Colonic mucosa (tissue), 4 donors: ENCODE data around the gene TNFRSF6B. TPM values are rescaled to one million over a fixed set of nuclear protein-coding genes. Genes with fewer than 3 reads are reported as not detected.

Experiments
- DNase-seq: peaks from one replicate; pipeline ENCODE4 v3.0.0-alpha.2; 2020
- H3K27ac ChIP-seq: fragments of 200-600 bp; one replicate; pipeline ENCODE4 v1.8.0; 2021
- H3K27me3 ChIP-seq: fragments of 200-600 bp; one replicate; pipeline ENCODE4 v1.8.0; 2021
- H3K36me3 ChIP-seq: fragments of 200-600 bp; one replicate; pipeline ENCODE4 v1.8.0; 2021
- H3K4me1 ChIP-seq: fragments of 200-600 bp; one replicate; pipeline ENCODE4 v1.8.0; 2021; ENCODE audit warnings: mild to moderate bottlenecking
- H3K4me3 ChIP-seq: fragments of 200-600 bp; one replicate; pipeline ENCODE4 v1.8.0; 2021
- H3K9ac ChIP-seq, 2 donors: one replicate each; pipeline ENCODE4 v1.7.0; 2013; ENCODE audit warnings: control low read depth in 2 of 2, low read depth in 2 of 2, low read length in 2 of 2
- H3K9me3 ChIP-seq: fragments of 200-600 bp; one replicate; pipeline ENCODE4 v1.8.0; 2021
- CTCF ChIP-seq: fragments of 200-600 bp; IDR thresholded peaks from one replicate; pipeline ENCODE4 v1.8.0; 2022; ENCODE audit warnings: antibody characterized with exemption, mild to moderate bottlenecking
- intact Hi-C: fragments of 100-400 bp; cut with DNase I; formaldehyde crosslinking; loops from one replicate; pipeline ENCODE4 v1.14.1; 2022
- total RNA-seq, 2 donors: library from RNA; stranded (reverse); fragmentation: NEBNext Ultra II Directional in 1 of 2; extraction: Animal tissue kit (Norgen Biotek cat#: 25700) in 1 of 2; gene quantifications; one replicate each; pipeline ENCODE4 v1.2.1, GENCODE V29; 2021
- donor health status: healthy.
- donor health status: DM: no; HTN: no; CAD: no.
- donor health status: DM: no; HTN: no; CAD: no.

Gene TNFRSF6B
- total RNA-seq, 2 donors from 2014 or later = 7.5 TPM; not detected in 1

- DNase-seq = no peak
- intact Hi-C loops = no loop called here
- no peak overlapping the region for H3K27ac ChIP-seq
- no peak overlapping the region for H3K4me3 ChIP-seq
- peaks cover 18% of the 10 kb centered on the region for H3K4me1 ChIP-seq
- no peaks in the 10 kb centered on the region for H3K27me3 ChIP-seq
- H3K9ac ChIP-seq = no peak overlapping the region
- no peak for TF ChIP-seq CTCF
- H3K9me3 ChIP-seq = no peaks in the 10 kb centered on the region
- H3K36me3 ChIP-seq = peaks cover 7% of the 10 kb centered on the region
These were observed 37.2 kb downstream of the TNFRSF6B start for GRCh38 chr20:63733579-63734081.

- Histone ChIP-seq H3K27me3 (no peaks in the 10 kb centered on the region), H3K4me3 (no peak overlapping the region), H3K27ac (no peak overlapping the region), H3K9me3 (no peaks in the 10 kb centered on the region), H3K36me3 (peaks cover 7% of the 10 kb centered on the region), H3K9ac (no peak overlapping the region), H3K4me1 (peaks cover 24% of the 10 kb centered on the region)
- no peak for DNase-seq
- TF ChIP-seq CTCF = no peak
- intact Hi-C loops = no loop called here
These were observed 37.9 kb downstream of the TNFRSF6B start for GRCh38 chr20:63734111-63734945.

- H3K27me3 ChIP-seq = no peaks in the 10 kb centered on the region
- TF ChIP-seq CTCF = no peak
- no peak for DNase-seq
- no peaks in the 10 kb centered on the region for H3K9me3 ChIP-seq
- H3K9ac ChIP-seq = no peak overlapping the region
- H3K27ac ChIP-seq = no peak overlapping the region
- no peak overlapping the region for H3K4me3 ChIP-seq
- H3K4me1 ChIP-seq = peaks cover 24% of the 10 kb centered on the region
- intact Hi-C loops = no loop called here
- H3K36me3 ChIP-seq = peaks cover 7% of the 10 kb centered on the region
These were observed 38.8 kb downstream of the TNFRSF6B start for GRCh38 chr20:63734946-63735858.

GRCh38 chr20:63735859-63736718, 39.6 kb downstream of the TNFRSF6B start, which contains the start of gene LIME1:
TSS of gene LIME1 (plus strand) at chr20:63736664. CDS start at chr20:63737550, 886 bp downstream.
- Histone ChIP-seq H3K9me3 (no peaks in the 10 kb centered on the region), H3K4me1 (peaks cover 29% of the 10 kb centered on the region), H3K27me3 (no peaks in the 10 kb centered on the region), H3K27ac (peak within 1 kb of the TSS; percentile 46), H3K9ac (peak within 1 kb of the TSS; percentile 62 to 81), H3K36me3 (peaks cover 7% of the 10 kb centered on the region), H3K4me3 (peak within 1 kb of the TSS; percentile 34)
- TF ChIP-seq CTCF = no peak
- DNase-seq = peak; percentile 83
- intact Hi-C loops = no loop called here
